GM19025 (cell line): ENCODE data around the gene TMED4.
"Not testable (repeated sequence)": the region's sequence is repeated elsewhere in the genome, so short reads cannot be mapped to it uniquely, and the experiment has no call there.

Experiments used
- ATAC-seq: cut with Tn5 transposase; IDR thresholded peaks from one replicate; pipeline ENCODE4 v1.9.1; 2021; ENCODE audit warnings: mild to moderate bottlenecking, low read depth, moderate library complexity; ENCODE audit not compliant: unreplicated experiment

TMED4 gene

DNA sequence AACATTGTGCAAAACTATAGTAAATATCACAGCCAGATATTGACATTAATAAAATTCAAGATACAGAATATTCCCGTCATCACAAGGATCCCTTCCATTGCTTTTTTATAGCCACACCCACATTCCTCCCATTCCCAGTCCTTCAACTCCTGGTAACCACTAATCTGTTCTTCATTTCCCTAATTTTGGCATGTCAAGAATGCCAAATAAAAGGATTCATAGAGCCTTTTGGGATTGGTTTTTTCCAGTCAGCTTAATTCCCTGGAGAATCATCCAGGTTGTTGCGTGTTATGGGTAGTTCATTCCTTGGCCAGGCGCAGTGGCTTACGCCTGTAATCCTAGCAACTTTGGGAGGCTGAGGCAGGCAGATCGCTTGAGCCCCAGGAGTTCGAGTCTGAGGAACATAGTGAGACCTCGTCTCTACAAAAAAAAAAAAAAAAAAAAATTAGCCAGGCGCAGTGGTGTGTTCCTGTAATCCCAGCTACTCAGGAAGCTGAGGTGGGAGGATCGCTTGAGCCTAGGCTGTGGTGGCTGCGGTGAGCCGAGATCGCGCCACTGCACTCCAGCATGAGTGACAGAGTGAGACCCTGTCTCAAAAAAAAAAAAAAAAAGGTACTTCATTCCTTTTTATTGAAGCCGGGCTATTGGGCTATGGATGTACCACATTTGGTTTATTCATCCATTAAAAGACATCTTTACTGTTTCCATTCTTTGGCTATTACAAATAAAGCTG is 27.1 kb upstream of the TMED4 start:
- no peak for ATAC-seq

- no peak for ATAC-seq
Observed at GRCh38 chr7:44607141-44608068, 25.4 kb upstream of the TMED4 start.

DNA sequence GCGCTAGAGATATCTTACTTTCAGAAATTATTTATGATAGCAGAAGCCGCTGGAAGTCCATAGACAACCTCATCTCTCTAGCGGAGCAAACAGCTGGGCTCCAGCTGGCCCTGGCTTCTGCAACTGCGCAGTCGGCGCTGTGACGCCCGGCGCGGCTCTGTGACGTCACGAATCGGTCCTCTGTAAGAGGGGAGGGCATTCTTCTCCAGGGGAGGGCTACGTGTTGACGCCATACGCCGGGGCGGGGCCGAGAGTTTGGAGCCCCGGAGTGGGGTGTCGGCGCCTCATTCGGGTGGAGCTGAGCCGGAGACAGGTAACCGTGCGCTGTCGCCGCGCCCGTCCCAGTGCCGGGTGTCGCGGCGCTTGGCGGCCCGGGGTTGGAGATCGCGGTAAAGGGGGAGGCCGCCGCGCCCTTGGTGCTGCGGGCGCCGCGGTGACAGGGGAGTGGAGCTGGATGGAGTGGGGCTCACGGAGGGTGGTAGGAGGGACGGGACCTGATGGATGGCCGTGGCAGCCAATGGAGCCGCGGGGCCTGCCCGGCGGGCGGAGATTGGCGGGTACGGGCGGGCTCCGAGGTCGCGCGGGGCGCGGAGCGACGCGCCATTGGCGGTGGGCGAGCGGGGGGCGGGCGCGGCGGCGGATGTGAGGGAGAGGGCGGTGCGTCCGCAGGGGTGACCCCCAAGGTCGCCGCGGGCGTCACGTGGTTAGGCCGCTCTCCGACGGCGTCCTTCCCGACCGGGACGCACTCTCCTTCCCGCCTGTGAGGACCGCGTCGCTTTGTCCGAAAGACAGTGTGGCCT is 24.5 kb upstream of the TMED4 start, which contains the start of gene OGDH:
Gene OGDH, plus strand, starts transcription at position 287 of the 800 bp plus-strand sequence. CDS start 17,717 bp downstream, outside the sequence.
- ATAC-seq = peak; percentile 96

DNA sequence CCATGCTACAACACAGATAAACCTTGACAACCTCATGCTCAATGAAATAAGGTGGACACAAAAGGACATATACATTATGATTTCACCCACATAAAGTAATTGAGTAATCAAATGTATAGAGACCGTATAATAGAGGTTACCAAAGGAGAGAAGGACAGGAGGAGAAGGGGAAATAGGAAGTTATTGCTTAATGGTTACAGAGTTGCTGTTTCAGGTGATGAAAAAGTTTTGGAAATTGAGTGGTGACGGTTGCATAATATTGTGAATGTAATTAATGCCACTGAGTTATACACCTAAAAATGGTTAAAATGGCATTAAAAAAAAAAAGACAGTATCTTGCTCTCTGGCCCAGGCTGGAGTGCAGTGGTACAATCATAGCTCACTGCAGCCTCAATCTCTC is 22.9 kb upstream of the TMED4 start:
- ATAC-seq = no peak

DNA sequence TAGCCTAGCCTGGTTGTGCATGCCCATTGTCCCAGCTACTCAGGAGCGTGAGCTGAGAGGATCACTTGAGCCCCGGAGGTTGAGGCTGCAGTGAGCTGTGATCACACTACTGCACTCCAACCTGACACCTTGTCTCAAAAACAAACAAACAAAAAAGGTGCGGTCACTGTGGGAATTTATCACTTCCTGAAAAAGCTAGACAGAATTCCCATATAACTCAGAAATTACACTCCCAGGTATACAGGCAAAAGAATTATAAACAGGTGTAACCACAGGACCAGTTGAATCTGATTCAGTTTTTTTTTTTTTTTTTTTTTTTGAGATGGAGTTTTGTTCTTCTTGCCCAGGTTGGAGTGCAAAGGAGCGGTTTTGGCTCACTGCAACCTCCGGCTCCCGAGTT is 21.2 kb upstream of the TMED4 start:
- ATAC-seq = no peak

GRCh38 chr7:44602576-44602910 is 20.5 kb upstream of the TMED4 start:
- ATAC-seq = no peak

GRCh38 chr7:44599222-44599621 is 17.2 kb upstream of the TMED4 start:
- no peak for ATAC-seq

DNA sequence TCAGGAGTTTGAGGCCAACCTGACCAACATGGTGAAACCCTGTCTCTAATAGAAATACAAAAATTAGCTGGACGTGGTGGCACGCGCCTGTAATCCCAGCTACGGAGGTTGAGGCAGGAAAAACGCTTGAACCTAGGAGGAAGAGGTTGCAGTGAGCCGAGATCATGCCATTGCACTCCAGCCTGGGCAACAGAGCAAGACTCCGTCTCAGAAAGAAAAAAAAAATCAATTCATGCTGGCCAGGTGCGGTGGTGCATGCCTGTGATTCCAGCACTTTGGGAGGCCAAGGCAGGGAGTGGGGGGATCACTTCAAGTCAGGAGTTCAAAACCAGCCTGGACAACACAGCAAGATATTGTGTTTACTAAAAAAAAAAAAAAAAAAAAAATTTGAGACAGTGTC is 15.2 kb upstream of the TMED4 start:
- ATAC-seq = not testable (repeated sequence)

- no peak for ATAC-seq
Observed at GRCh38 chr7:44595934-44596635, 14.1 kb upstream of the TMED4 start.

DNA sequence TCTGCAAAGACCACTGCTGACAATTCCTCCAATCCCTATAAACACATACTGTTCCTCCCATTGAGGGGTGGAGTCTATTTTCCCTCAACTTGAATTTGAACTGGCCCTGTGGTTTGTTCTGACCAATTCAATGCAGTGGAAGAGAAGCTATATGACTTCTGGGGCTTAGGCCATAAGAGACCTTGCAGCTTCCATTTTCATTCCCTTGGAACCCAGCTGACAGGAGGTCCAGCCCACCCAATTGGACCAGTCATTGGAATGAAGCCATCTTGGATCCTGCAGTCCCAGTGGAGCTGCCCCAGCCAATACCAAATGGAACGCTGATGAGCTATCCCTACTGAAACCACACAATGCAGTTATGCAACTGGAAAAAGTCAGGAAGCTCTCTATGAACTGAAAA is 8.9 kb upstream of the TMED4 start:
- ATAC-seq = no peak

DNA sequence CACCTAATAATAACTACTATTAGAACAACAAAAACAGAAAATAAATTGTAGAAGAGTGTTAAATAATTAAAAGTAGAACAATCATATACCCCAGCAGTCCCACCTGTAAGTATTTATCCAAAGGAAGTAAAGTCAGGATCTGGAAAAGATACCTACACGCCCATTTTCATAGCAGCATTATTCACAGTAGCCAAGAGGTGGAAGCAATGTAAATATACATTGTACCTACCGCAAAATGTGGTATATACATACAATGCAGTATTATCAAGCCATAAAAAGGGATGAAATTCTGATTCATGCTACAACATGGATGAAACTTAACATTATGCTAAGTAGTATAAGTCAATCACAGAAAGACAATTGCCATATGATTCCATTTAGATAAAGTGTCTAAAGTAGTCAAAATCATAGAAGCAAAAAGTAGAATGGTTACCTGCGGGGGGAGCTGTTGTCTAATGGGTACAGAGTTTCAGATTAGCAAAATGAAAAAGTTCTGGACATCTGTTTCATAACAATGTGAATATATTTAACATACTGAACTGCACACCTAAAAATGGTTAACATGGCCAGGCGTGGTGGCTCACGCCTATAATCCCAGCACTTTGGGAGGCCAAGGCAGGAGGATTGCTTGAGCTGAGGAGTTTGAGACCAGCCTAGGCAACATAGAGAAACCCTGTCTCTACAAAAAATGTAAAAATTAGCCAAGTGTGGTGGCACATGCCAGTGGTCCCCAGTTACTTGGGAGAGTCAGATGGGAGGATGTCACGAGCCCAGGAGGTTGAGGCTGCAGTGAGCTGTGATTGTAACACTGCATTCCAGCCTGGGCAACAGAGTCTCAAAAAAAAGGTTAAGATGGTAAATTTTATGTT is 6.0 kb upstream of the TMED4 start:
- ATAC-seq = no peak

GRCh38 chr7:44583146-44583865 is 1.3 kb upstream of the TMED4 start:
- ATAC-seq = no peak

GRCh38 chr7:44580945-44581878 is 819 bp downstream of the TMED4 start:
- peak; percentile 19 for ATAC-seq

- ATAC-seq = no peak
Observed at GRCh38 chr7:44576228-44576627, 5.8 kb downstream of the TMED4 start.

DNA sequence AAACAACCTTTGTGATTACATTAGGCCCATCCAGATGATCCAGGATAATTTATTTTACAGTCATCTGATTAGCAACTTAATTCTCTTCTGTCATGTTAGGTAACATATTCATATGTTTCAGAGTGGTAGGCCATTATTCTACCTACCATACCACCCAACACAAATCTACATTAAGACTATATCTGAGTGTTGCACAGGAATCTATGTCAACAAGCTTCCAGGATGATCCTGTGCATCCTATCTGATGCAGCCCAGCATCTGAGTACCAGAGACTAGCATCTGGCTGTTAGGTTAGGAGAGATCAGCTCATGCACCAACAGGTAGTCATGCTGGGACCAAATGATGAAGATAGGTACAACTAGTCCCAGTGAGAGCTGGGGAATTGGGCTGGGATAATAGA is 7.0 kb downstream of the TMED4 start:
- no peak for ATAC-seq

- no peak for ATAC-seq
Observed at GRCh38 chr7:44574287-44574872, 7.7 kb downstream of the TMED4 start.
